ENCODE data around the gene FBXO2. TPM values are rescaled to one million over a fixed set of nuclear protein-coding genes. Genes with fewer than 3 reads are reported as not detected.

The FBXO2 gene
- total and polyA plus RNA-seq, 9 of the 15 experiments (the other 6 are each of a cell fraction or from before 2014, with no cell fraction given): 0.04 to 1.9 (median 0.27) TPM

GRCh38 chr1:11615090-11615489 lies 39.1 kb downstream of the FBXO2 start (continued):
- TF ChIP-seq CSDE1 (IDR thresholded peaks at IDR 0.05): no peak
- no peak for TF ChIP-seq MECOM (CRISPR knock-in tag; IDR thresholded peaks at IDR 0.05)
- peak; percentile 73 for TF ChIP-seq ETV1 (tag; conservative IDR thresholded peaks at IDR 0.05; ENCODE audit: low read depth)
- TF ChIP-seq CXXC5 (CRISPR knock-in tag; IDR thresholded peaks at IDR 0.05): peak; percentile 62
- no peak for TF ChIP-seq HMBOX1 (IDR thresholded peaks at IDR 0.05)
- no peak for TF ChIP-seq ZNF436 (CRISPR knock-in tag; IDR thresholded peaks at IDR 0.05)
- TF ChIP-seq TBL1XR1 (IDR thresholded peaks at IDR 0.05; ENCODE audit: low read length in 2 of 2): peak in 1 of 2 experiments; percentile 39; a peak in 1 of 4 replicates
- TF ChIP-seq ZNF592 (IDR thresholded peaks at IDR 0.05): no peak
- peak; percentile 43; the same call in 1 of the 2 replicates for TF ChIP-seq JUND (IDR thresholded peaks at IDR 0.05; ENCODE audit: borderline replicate concordance, low read depth, low read length)
- TF ChIP-seq JUND (tag; IDR thresholded peaks at IDR 0.05; ENCODE audit: borderline replicate concordance, low read depth, low read length): no peak
- peak; percentile 78 for TF ChIP-seq HDAC2 (IDR thresholded peaks at IDR 0.05)
- TF ChIP-seq ZNF282 (CRISPR knock-in tag; IDR thresholded peaks at IDR 0.05): no peak
- no peak for TF ChIP-seq ZNF445 (CRISPR knock-in tag; IDR thresholded peaks at IDR 0.05; ENCODE audit: low read depth)
- no peak for TF ChIP-seq ZMIZ1 (IDR thresholded peaks at IDR 0.05; ENCODE audit: low read depth in 2 of 2, low read length in 2 of 2)
- peak; percentile 82 for TF ChIP-seq TEAD4 (IDR thresholded peaks at IDR 0.05; ENCODE audit: low read length)
- TF ChIP-seq TEAD4 (CRISPR knock-in tag; IDR thresholded peaks at IDR 0.05; ENCODE audit: borderline replicate concordance): no peak
- peak in 1 of 2 experiments; percentile 67; a peak in 1 of 4 replicates for TF ChIP-seq HDAC1 (IDR thresholded peaks at IDR 0.05)
- peak; percentile 88; the same call in 1 of the 2 replicates for TF ChIP-seq SMARCE1 (IDR thresholded peaks at IDR 0.05)
- TF ChIP-seq CHAMP1 (IDR thresholded peaks at IDR 0.05): no peak

All from K562 (cell line).